WTC11 (cell line): ENCODE data around the gene C6orf118. TPM values are rescaled to one million over a fixed set of nuclear protein-coding genes. Genes with fewer than 3 reads are reported as not detected.

Experiments used
- ATAC-seq: fragments of 200-7000 bp; cut with Tn5 transposase; 2 replicates; pipeline ENCODE4 v1.10.0; 2021; ENCODE audit warnings: mild to moderate bottlenecking, moderate library complexity
- CTCF ChIA-PET: fragments of 300-600 bp; sonication (Branson Sonifier 250); formaldehyde crosslinking; loops from one replicate; lab custom pipeline; 2021; ENCODE audit warnings: antibody characterized with exemption; lab: Charles Lee
- POLR2A ChIA-PET: fragments of 350-600 bp; sonication (Branson Sonifier 250); formaldehyde crosslinking; loops from one replicate; lab custom pipeline; 2021; ENCODE audit warnings: antibody characterized with exemption; lab: Charles Lee
- DNase-seq: peaks from one replicate; pipeline ENCODE4 v3.0.0; 2021; ENCODE audit warnings: low spot score
- H3K27ac Mint-ChIP-seq: 2 replicates; pipeline ENCODE4 v1.8.0; 2021; ENCODE audit warnings: mixed read lengths
- H3K27me3 Mint-ChIP-seq: 2 replicates; pipeline ENCODE4 v1.8.0; 2021; ENCODE audit warnings: low read depth, mild to moderate bottlenecking, moderate library complexity, mixed read lengths
- H3K36me3 Mint-ChIP-seq: 2 replicates; pipeline ENCODE4 v1.8.0; 2021; ENCODE audit warnings: mixed read lengths
- H3K4me1 Mint-ChIP-seq: 2 replicates; pipeline ENCODE4 v1.8.0; 2022; ENCODE audit warnings: mixed read lengths
- H3K4me3 Mint-ChIP-seq: 2 replicates; pipeline ENCODE4 v1.8.0; 2021; ENCODE audit warnings: mild to moderate bottlenecking, moderate library complexity, mixed read lengths
- H3K9me3 Mint-ChIP-seq: 2 replicates; pipeline ENCODE4 v1.8.0; 2021; ENCODE audit warnings: mixed read lengths
- CBFB ChIP-seq: sonication (generic); formaldehyde crosslinking; IDR thresholded peaks from 2 replicates; pipeline ENCODE4 v1.8.1; 2022; ENCODE audit warnings: mild to moderate bottlenecking, low read depth, missing genetic modification reagents
- CREM ChIP-seq: sonication (generic); formaldehyde crosslinking; IDR thresholded peaks from 2 replicates; pipeline ENCODE4 v1.8.1; 2022; ENCODE audit warnings: mild to moderate bottlenecking, missing genetic modification reagents, moderate library complexity
- CTCF ChIP-seq: fragments of 200-600 bp; IDR thresholded peaks from 2 replicates; pipeline ENCODE4 v1.8.0; 2022; ENCODE audit warnings: antibody characterized with exemption
- E2F4 ChIP-seq: sonication (generic); formaldehyde crosslinking; IDR thresholded peaks from 2 replicates; pipeline ENCODE4 v1.8.1; 2022; ENCODE audit warnings: low read depth, mild to moderate bottlenecking, moderate library complexity, missing genetic modification reagents, borderline replicate concordance
- ELF4 ChIP-seq: sonication (generic); formaldehyde crosslinking; IDR thresholded peaks from 2 replicates; pipeline ENCODE4 v1.8.1; 2022; ENCODE audit warnings: low read depth, mild to moderate bottlenecking, moderate library complexity, missing genetic modification reagents
- ERG ChIP-seq: fragments of 250-450 bp; sonication (Bioruptor Pico); IDR thresholded peaks from 2 replicates; pipeline ENCODE4 v1.8.0; 2021; ENCODE audit warnings: mild to moderate bottlenecking
- GRHL2 ChIP-seq: fragments of 250-450 bp; sonication (Bioruptor Pico); IDR thresholded peaks from 2 replicates; pipeline ENCODE4 v1.8.0; 2022; ENCODE audit warnings: mild to moderate bottlenecking, moderate library complexity; ENCODE audit not compliant: insufficient replicate concordance, severe bottlenecking
- GTF2I ChIP-seq: fragments of 250-450 bp; sonication (Bioruptor Pico); conservative IDR thresholded peaks from 2 replicates; pipeline ENCODE4 v1.4.0; 2021; ENCODE audit warnings: mild to moderate bottlenecking
- IRF2 ChIP-seq: sonication (generic); formaldehyde crosslinking; IDR thresholded peaks from 2 replicates; pipeline ENCODE4 v1.8.0; 2022; ENCODE audit warnings: low read depth, missing genetic modification reagents, borderline replicate concordance
- KAT7 ChIP-seq: sonication (generic); formaldehyde crosslinking; IDR thresholded peaks from 2 replicates; pipeline ENCODE4 v1.8.1; 2023; ENCODE audit warnings: missing genetic modification reagents, mild to moderate bottlenecking, borderline replicate concordance
- MAX ChIP-seq: sonication (generic); formaldehyde crosslinking; IDR thresholded peaks from 2 replicates; pipeline ENCODE4 v1.8.0; 2022; ENCODE audit warnings: mild to moderate bottlenecking, missing genetic modification reagents
- MYBL2 ChIP-seq: sonication (generic); formaldehyde crosslinking; IDR thresholded peaks from 2 replicates; pipeline ENCODE4 v1.8.1; 2023; ENCODE audit warnings: mild to moderate bottlenecking, moderate library complexity, missing genetic modification reagents
- NFE2L1 ChIP-seq: sonication (generic); formaldehyde crosslinking; IDR thresholded peaks from 2 replicates; pipeline ENCODE4 v1.8.1; 2023; ENCODE audit warnings: missing genetic modification reagents
- NR1H2 ChIP-seq: sonication (generic); formaldehyde crosslinking; IDR thresholded peaks from 2 replicates; pipeline ENCODE4 v1.9.0; 2021; ENCODE audit warnings: mild to moderate bottlenecking, moderate library complexity, missing genetic modification reagents
- PREB ChIP-seq: sonication (generic); formaldehyde crosslinking; IDR thresholded peaks from 2 replicates; pipeline ENCODE4 v1.8.1; 2022; ENCODE audit warnings: mild to moderate bottlenecking, missing genetic modification reagents, moderate library complexity, borderline replicate concordance
- PRRX2 ChIP-seq: fragments of 250-450 bp; sonication (Bioruptor Pico); IDR thresholded peaks from 2 replicates; pipeline ENCODE4 v1.8.0; 2021; ENCODE audit warnings: mild to moderate bottlenecking
- RELA ChIP-seq: sonication (generic); formaldehyde crosslinking; IDR thresholded peaks from 2 replicates; pipeline ENCODE4 v1.8.1; 2022; ENCODE audit warnings: missing genetic modification reagents, mild to moderate bottlenecking, borderline replicate concordance
- SOX15 ChIP-seq: fragments of 250-450 bp; sonication (Bioruptor Pico); IDR thresholded peaks from 2 replicates; pipeline ENCODE4 v1.9.0; 2021; ENCODE audit warnings: mild to moderate bottlenecking
- SP1 ChIP-seq: sonication (generic); formaldehyde crosslinking; conservative IDR thresholded peaks from 2 replicates; pipeline ENCODE4 v1.8.1; 2022; ENCODE audit warnings: missing genetic modification reagents
- ZNF138 ChIP-seq: sonication (generic); formaldehyde crosslinking; conservative IDR thresholded peaks from 2 replicates; pipeline ENCODE4 v1.8.1; 2022; ENCODE audit warnings: mild to moderate bottlenecking, moderate library complexity, missing genetic modification reagents
- ZNF281 ChIP-seq: sonication (generic); formaldehyde crosslinking; IDR thresholded peaks from 2 replicates; pipeline ENCODE4 v1.8.0; 2023; ENCODE audit warnings: mild to moderate bottlenecking, missing genetic modification reagents
- ZNF396 ChIP-seq: fragments of 250-450 bp; sonication (Bioruptor Pico); IDR thresholded peaks from 2 replicates; pipeline ENCODE4 v1.8.0; 2021; ENCODE audit warnings: mild to moderate bottlenecking, moderate library complexity, borderline replicate concordance
- ZNF423 ChIP-seq: fragments of 250-450 bp; sonication (Bioruptor Pico); IDR thresholded peaks from 2 replicates; pipeline ENCODE4 v2.1.2; 2022; ENCODE audit warnings: mild to moderate bottlenecking, moderate library complexity
- ZSCAN18 ChIP-seq: fragments of 250-450 bp; sonication (Bioruptor Pico); IDR thresholded peaks from 2 replicates; pipeline ENCODE4 v2.1.2; 2022; ENCODE audit warnings: mild to moderate bottlenecking, moderate library complexity
- total RNA-seq: library from RNA; stranded (reverse); gene quantifications from 3 replicates; pipeline ENCODE4 v1.2.3, GENCODE V29; 2021

C6orf118 gene
- total RNA-seq, 1 experiment from 2014 or later, result 0.22 TPM

GRCh38 chr6:165298402-165298801, 11.0 kb downstream of the C6orf118 start (continued):
- no peak for TF ChIP-seq ZNF138 (CRISPR knock-in tag)

- ATAC-seq, result no peak
- Mint-ChIP-seq H3K4me1 (no peaks in the 10 kb centered on the region), H3K9me3 (peaks cover 18% of the 10 kb centered on the region), H3K4me3 (no peak overlapping the region), H3K36me3 (no peaks in the 10 kb centered on the region), H3K27me3 (peaks cover 9% of the 10 kb centered on the region), H3K27ac (no peak overlapping the region)
- no peak for DNase-seq
- POLR2A ChIA-PET, result no interaction called here
- CTCF ChIA-PET, result no interaction called here
- TF ChIP-seq NR1H2 (CRISPR knock-in tag) (no peak), RELA (CRISPR knock-in tag) (no peak), ZNF396 (CRISPR knock-in tag) (no peak)
Measured at GRCh38 chr6:165292657-165293056, 16.7 kb downstream of the C6orf118 start.

GRCh38 chr6:165274611-165275010, 34.8 kb downstream of the C6orf118 start:
- no peaks in the 10 kb centered on the region; the same call in 1 of the 2 replicates for H3K27me3 Mint-ChIP-seq
- ChIA-PET POLR2A (no interaction called here), CTCF (no interaction called here)
- ATAC-seq, result no peak
- H3K4me1 Mint-ChIP-seq, result no peaks in the 10 kb centered on the region
- no peaks in the 10 kb centered on the region for H3K36me3 Mint-ChIP-seq
- H3K27ac Mint-ChIP-seq, result no peak overlapping the region
- no peak overlapping the region for H3K4me3 Mint-ChIP-seq
- DNase-seq, result no peak
- TF ChIP-seq CTCF (no peak), NFE2L1 (no peak), MYBL2 (CRISPR knock-in tag) (no peak), KAT7 (no peak), PRRX2 (CRISPR knock-in tag) (no peak), GRHL2 (CRISPR knock-in tag) (no peak), IRF2 (CRISPR knock-in tag) (no peak), PREB (no peak), ERG (no peak), CBFB (CRISPR knock-in tag) (no peak), CREM (CRISPR knock-in tag) (no peak), GTF2I (no peak), SOX15 (CRISPR knock-in tag) (no peak), ZNF423 (CRISPR knock-in tag) (no peak), MAX (no peak)
- peaks cover 6% of the 10 kb centered on the region; the same call in 1 of the 2 replicates for H3K9me3 Mint-ChIP-seq

GRCh38 chr6:165272585-165272984, 36.8 kb downstream of the C6orf118 start:
- no peaks in the 10 kb centered on the region for H3K36me3 Mint-ChIP-seq
- no peaks in the 10 kb centered on the region for H3K4me1 Mint-ChIP-seq
- CTCF ChIA-PET, result no interaction called here
- H3K27ac Mint-ChIP-seq, result no peak overlapping the region
- ATAC-seq, result no peak
- peaks cover 6% of the 10 kb centered on the region; the same call in 1 of the 2 replicates for H3K9me3 Mint-ChIP-seq
- H3K4me3 Mint-ChIP-seq, result no peak overlapping the region
- DNase-seq, result no peak
- no peaks in the 10 kb centered on the region; the same call in 1 of the 2 replicates for H3K27me3 Mint-ChIP-seq
- POLR2A ChIA-PET, result no interaction called here
- no peak for TF ChIP-seq ZSCAN18 (CRISPR knock-in tag)
- TF ChIP-seq ELF4, result no peak
- no peak for TF ChIP-seq ZNF281 (CRISPR knock-in tag)
- TF ChIP-seq SP1 (CRISPR knock-in tag), result no peak
- no peak for TF ChIP-seq E2F4
